Measurements from ENCODE around the gene EPHA4. TPM values are rescaled to one million over a fixed set of nuclear protein-coding genes. Genes with fewer than 3 reads are reported as not detected.

EPHA4 gene
- polyA plus RNA-seq, 1 donor, result 4.9 TPM

DNA sequence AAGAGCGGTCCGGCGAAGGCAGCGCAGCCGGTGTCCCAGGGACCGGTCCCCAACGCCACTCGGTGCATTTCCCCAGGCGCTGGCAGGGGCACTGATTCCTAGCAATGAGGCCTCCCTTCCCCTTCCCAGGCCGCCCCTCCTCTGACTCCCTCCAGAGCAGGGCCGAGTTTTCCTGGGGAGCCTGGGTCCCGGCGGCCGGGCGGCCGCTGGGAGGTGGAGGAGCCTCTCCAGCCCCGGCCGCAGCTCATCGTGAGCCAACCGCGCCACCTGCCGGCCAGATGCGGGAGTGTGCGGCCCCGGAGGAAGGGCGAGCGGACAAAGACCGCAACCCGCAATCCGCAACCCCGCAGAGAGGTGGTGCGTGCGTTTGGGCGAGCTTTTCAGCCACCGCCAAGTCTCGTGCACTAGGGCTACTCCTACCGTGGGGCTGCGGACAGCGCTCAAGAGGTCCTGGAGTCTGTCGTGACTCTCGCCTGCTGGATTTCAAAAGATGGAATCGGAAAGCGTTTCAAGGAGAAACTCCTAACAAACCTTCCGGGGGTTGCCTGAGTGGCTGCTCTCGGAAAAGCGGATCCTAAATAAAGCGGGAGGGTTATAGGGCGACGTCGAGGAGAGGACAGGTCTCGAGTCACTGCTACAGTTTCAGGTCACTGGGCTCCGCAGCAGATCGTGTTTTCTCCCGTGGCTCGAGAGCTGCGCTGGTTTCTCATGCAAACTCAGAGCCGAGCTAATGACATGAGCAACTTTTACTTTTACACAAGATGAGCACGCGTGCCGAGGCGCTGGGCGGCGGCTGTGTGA is 1.5 kb upstream of the EPHA4 start:
- no peaks in the 10 kb centered on the region for H3K36me3 ChIP-seq (ENCODE audit: control insufficient read depth, insufficient read depth, low read length)
- H3K27ac ChIP-seq (ENCODE audit: low read length), result peak overlapping the region; percentile 54
- peaks cover 8% of the 10 kb centered on the region for H3K4me1 ChIP-seq (ENCODE audit: control insufficient read depth, insufficient read depth, low read length)
- DNase-seq, result peak; percentile 74 to 82
- peaks cover 40% of the 10 kb centered on the region for H3K27me3 ChIP-seq (ENCODE audit: control insufficient read depth, insufficient read depth, low read length)
- H3K9me3 ChIP-seq (ENCODE audit: control insufficient read depth, low read depth, low read length), result peaks cover 4% of the 10 kb centered on the region
- no CpG with 5 or more reads among the region's 63 CpGs for WGBS (ENCODE audit: insufficient coverage, low lambda C conversion rate)
- peak overlapping the region; percentile 48 for H3K4me3 ChIP-seq (ENCODE audit: low read length)

DNA sequence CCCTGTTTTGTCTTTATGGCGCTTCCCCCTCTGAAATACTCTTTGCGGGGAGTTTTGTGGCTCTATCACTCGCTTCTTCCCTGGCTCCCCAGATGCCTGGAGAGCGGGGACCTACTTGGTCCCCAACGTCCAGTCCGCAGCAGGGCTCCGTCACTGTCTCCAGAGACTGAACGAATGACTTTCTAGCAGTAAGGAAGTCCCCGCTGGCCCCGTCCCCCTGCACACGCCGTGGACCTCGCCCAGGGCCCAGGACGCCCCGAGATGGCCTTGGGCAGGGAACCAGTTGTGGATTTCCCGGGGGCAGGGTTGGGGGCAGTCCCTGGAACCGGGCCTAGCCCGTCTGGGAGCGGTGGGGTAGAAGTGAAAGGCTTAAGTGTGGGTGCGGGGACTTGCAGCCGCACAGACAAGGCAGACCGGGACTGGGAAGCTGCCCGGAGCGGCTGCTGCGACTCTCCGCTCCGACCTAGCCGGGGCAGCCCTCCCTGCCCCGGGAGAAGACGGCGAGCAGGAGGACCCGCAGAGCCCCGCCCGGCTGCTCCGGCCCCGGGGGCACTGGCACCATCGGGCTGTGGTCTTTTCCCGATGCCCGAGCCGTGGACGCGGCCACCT is 821 bp upstream of the EPHA4 start:
- H3K27ac ChIP-seq (ENCODE audit: low read length), result peak overlapping the region; percentile 54
- no peaks in the 10 kb centered on the region for H3K36me3 ChIP-seq (ENCODE audit: control insufficient read depth, insufficient read depth, low read length)
- H3K4me3 ChIP-seq (ENCODE audit: low read length), result peak overlapping the region; percentile 48
- peaks cover 47% of the 10 kb centered on the region for H3K27me3 ChIP-seq (ENCODE audit: control insufficient read depth, insufficient read depth, low read length)
- WGBS (ENCODE audit: insufficient coverage, low lambda C conversion rate), result no CpG with 5 or more reads among the region's 42 CpGs
- peak; percentile 33 to 78 for DNase-seq
- H3K4me1 ChIP-seq (ENCODE audit: control insufficient read depth, insufficient read depth, low read length), result peaks cover 8% of the 10 kb centered on the region
- peaks cover 4% of the 10 kb centered on the region for H3K9me3 ChIP-seq (ENCODE audit: control insufficient read depth, low read depth, low read length)

DNA sequence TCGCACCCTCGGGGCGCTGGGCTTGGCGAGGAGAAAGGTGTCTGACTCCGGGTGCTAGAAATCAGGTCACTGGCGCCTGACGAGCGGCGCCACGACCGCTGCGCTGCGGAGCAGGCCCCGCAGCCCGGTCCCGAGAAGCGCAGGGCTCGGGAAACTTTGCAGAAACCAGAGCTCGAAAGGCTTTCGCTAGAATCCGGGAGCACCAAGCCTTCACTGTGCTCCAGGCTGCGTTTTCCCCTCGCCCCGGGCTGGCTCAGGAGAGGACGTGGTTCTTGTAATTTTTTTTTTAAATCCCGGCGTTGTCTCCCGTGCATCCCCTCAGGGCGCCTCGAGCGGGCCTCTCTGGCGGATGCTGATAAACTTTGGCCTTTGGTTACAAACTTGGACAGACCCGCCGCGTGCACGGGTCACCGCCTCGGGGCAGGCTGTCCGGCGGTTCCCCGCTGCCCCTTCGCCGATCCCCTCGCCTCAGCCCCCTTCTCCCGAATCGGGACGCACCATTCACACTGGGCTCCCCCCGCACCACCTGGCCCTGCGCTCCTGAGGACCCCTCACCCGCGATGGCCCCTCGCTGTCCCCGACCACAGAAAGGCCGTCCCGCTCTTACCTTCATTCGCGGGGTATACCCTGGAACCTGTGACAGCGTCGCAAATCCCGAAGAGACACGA is 419 bp downstream of the EPHA4 start:
- no peaks in the 10 kb centered on the region for H3K36me3 ChIP-seq (ENCODE audit: control insufficient read depth, insufficient read depth, low read length)
- H3K4me1 ChIP-seq (ENCODE audit: control insufficient read depth, insufficient read depth, low read length), result peaks cover 8% of the 10 kb centered on the region
- WGBS (ENCODE audit: insufficient coverage, low lambda C conversion rate), result no CpG with 5 or more reads among the region's 61 CpGs

DNA sequence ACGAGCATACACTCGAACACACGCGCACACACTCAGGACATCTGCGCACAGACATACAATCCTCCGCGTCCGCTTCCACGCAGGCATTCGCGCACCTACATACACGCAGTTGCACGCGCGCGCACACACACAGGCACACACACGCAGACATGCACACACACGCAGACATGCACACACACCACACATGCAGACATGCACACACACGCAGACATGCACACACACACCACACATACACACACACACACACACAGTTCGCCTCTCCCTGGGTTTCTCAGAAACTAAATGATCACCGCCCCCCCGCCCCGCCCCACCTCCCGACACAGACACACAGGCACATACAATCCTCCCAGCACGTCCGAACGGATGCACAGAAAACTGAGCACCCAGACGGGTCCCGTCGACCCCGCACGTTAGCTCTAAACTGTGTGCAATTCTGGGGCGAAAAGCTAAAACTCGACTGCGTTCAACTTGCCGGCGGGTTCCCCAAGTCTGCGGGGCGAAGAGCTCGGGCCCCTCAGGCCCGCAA is 1.0 kb downstream of the EPHA4 start:
- H3K4me3 ChIP-seq (ENCODE audit: low read length), result peak overlapping the region; percentile 61
- peaks cover 48% of the 10 kb centered on the region for H3K27me3 ChIP-seq (ENCODE audit: control insufficient read depth, insufficient read depth, low read length)
- WGBS (ENCODE audit: insufficient coverage, low lambda C conversion rate), result no CpG with 5 or more reads among the region's 41 CpGs
- peak in 1 of 2 donors; percentile 14 for DNase-seq
- peaks cover 4% of the 10 kb centered on the region for H3K9me3 ChIP-seq (ENCODE audit: control insufficient read depth, low read depth, low read length)
- no peaks in the 10 kb centered on the region for H3K36me3 ChIP-seq (ENCODE audit: control insufficient read depth, insufficient read depth, low read length)
- H3K27ac ChIP-seq (ENCODE audit: low read length), result no peak overlapping the region
- peaks cover 8% of the 10 kb centered on the region for H3K4me1 ChIP-seq (ENCODE audit: control insufficient read depth, insufficient read depth, low read length)

More for the DNA sequence above, 419 bp downstream of the EPHA4 start:
- H3K4me3 ChIP-seq (ENCODE audit: low read length), result peak overlapping the region; percentile 61
- peaks cover 4% of the 10 kb centered on the region for H3K9me3 ChIP-seq (ENCODE audit: control insufficient read depth, low read depth, low read length)
- H3K27me3 ChIP-seq (ENCODE audit: control insufficient read depth, insufficient read depth, low read length), result peaks cover 48% of the 10 kb centered on the region
- H3K27ac ChIP-seq (ENCODE audit: low read length), result no peak overlapping the region
- DNase-seq, result peak in 1 of 2 donors; percentile 10

DNA sequence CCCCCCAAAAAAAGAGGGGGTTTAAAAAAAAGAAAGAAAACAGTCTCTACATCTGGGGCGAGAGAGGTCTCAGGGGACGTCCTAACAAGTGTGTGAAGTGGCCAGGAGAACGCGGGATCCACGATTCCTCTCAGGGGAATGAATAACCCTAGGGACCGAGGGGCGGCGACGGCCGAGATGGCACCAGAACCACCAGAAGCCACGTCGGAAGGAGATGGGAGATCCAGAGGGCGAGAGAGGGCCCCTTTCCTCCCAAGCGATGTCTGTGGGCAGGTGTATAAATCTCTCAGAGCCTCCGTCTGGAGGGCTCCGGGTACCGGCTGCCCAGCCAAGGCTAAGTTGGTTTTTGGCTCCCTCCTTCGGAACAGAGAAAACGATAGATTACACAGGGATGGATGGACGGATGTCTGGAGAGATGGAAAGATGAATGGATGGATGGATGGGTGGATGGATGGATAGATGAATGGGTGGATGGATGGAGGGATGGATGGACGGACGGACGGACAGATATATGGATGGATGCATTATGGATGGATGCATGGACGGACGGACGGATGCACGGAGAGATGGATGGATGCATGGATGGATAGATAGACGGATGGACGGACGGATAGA is 1.7 kb downstream of the EPHA4 start:
- Histone ChIP-seq H3K27me3 (ENCODE audit: control insufficient read depth, insufficient read depth, low read length) (peaks cover 48% of the 10 kb centered on the region), H3K4me1 (ENCODE audit: control insufficient read depth, insufficient read depth, low read length) (peaks cover 8% of the 10 kb centered on the region), H3K9me3 (ENCODE audit: control insufficient read depth, low read depth, low read length) (peaks cover 4% of the 10 kb centered on the region), H3K27ac (ENCODE audit: low read length) (no peak overlapping the region), H3K4me3 (ENCODE audit: low read length) (peak overlapping the region; percentile 61), H3K36me3 (ENCODE audit: control insufficient read depth, insufficient read depth, low read length) (no peaks in the 10 kb centered on the region)
- peak; percentile 24 to 25 for DNase-seq
- WGBS (ENCODE audit: insufficient coverage, low lambda C conversion rate), result 0% methylated on average over 6 of the region's 30 CpGs

DNA sequence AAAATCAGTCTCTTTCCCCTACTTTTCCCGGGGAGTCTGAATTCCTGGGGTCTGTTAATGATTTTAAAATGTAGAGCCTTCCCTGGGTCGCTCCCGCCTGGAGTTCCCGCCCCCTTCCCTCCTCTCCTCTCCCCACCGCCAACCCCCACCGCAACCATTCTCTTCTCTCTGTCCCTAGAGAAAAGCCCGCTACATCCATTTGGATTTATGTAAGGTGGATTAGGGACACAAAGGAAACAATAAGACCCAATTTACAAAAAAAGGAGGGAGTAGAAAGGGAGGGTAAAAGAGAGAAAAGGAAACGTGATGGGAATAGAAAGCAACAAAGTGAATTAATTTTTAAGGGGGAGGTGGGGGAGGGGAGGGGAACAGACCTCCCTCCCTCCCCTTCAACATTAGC is 2.2 kb downstream of the EPHA4 start:
- Histone ChIP-seq H3K36me3 (ENCODE audit: control insufficient read depth, insufficient read depth, low read length) (no peaks in the 10 kb centered on the region), H3K27ac (ENCODE audit: low read length) (no peak overlapping the region), H3K9me3 (ENCODE audit: control insufficient read depth, low read depth, low read length) (peaks cover 4% of the 10 kb centered on the region), H3K4me3 (ENCODE audit: low read length) (no peak overlapping the region), H3K4me1 (ENCODE audit: control insufficient read depth, insufficient read depth, low read length) (peaks cover 8% of the 10 kb centered on the region), H3K27me3 (ENCODE audit: control insufficient read depth, insufficient read depth, low read length) (peaks cover 47% of the 10 kb centered on the region)
- WGBS (ENCODE audit: insufficient coverage, low lambda C conversion rate), result 7% methylated on average over 3 of the region's 8 CpGs
- DNase-seq, result no peak

DNA sequence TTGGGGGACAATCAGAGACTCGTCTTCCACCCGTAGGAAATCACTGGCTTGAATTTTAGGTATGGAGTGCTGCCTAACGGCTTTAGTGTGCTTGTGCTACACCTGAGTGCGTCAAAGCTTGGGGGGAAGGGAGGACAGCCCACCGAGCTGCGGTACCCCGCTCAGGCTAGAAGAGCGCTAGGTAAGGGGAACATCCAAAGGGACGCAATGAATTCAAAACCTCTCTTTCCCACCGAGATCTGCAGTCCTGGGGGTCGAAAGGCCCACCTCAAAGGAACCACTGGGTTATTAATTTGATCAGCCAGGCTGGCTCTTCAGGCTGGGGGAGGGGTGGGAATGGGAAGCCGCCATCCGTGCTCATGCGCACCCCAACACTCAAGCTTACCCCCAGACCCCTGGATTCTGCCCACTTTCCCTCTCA is 2.7 kb downstream of the EPHA4 start:
- Histone ChIP-seq H3K4me1 (ENCODE audit: control insufficient read depth, insufficient read depth, low read length) (peaks cover 8% of the 10 kb centered on the region), H3K27me3 (ENCODE audit: control insufficient read depth, insufficient read depth, low read length) (peaks cover 43% of the 10 kb centered on the region), H3K9me3 (ENCODE audit: control insufficient read depth, low read depth, low read length) (peaks cover 4% of the 10 kb centered on the region), H3K36me3 (ENCODE audit: control insufficient read depth, insufficient read depth, low read length) (no peaks in the 10 kb centered on the region), H3K27ac (ENCODE audit: low read length) (no peak overlapping the region), H3K4me3 (ENCODE audit: low read length) (no peak overlapping the region)
- no CpG with 5 or more reads among the region's 14 CpGs for WGBS (ENCODE audit: insufficient coverage, low lambda C conversion rate)
- DNase-seq, result no peak

DNA sequence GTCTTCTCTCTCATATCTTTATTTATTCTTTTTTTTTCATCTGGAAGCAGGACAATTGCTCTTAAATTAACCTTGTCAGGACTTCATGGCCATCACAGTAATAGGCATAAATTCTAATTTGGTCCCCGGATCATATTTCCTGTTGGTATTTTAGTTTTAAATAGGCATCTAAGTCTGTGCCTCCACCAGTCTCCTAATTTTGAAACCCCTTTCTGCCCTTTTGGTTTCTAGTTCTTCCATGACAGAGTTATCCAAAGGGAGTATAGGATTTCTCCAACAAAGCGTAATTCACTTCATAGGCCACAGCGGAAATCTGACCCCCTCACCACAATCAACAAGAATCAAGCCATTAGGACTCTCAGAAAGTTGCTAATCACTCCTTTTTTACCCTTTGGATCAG is 3.8 kb downstream of the EPHA4 start:
- H3K4me1 ChIP-seq (ENCODE audit: control insufficient read depth, insufficient read depth, low read length), result peaks cover 8% of the 10 kb centered on the region
- DNase-seq, result no peak
- no CpG with 5 or more reads among the region's 3 CpGs for WGBS (ENCODE audit: insufficient coverage, low lambda C conversion rate)
- H3K9me3 ChIP-seq (ENCODE audit: control insufficient read depth, low read depth, low read length), result peaks cover 4% of the 10 kb centered on the region
- H3K4me3 ChIP-seq (ENCODE audit: low read length), result no peak overlapping the region
- H3K36me3 ChIP-seq (ENCODE audit: control insufficient read depth, insufficient read depth, low read length), result no peaks in the 10 kb centered on the region
- peaks cover 37% of the 10 kb centered on the region for H3K27me3 ChIP-seq (ENCODE audit: control insufficient read depth, insufficient read depth, low read length)
- H3K27ac ChIP-seq (ENCODE audit: low read length), result no peak overlapping the region

DNA sequence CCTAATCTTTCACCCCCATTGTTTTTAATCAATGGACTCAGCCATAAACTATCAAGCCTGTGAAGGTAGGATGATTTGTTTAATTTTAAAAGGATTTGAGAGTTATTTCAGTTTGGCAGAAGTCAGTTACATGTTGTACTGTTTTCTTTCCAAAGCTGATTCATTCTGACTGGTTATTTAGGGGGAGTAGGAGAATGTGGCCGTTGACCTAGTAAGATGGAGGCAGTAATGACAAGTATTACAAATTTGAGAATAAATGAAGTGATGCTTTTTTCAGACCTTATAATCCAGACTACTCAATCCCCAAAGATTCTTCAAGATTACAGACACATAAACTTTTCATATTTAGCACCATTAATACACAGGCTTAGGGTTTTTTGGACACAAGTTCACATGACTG is 4.3 kb downstream of the EPHA4 start:
- H3K27ac ChIP-seq (ENCODE audit: low read length), result no peak overlapping the region
- no CpG with 5 or more reads among the region's 1 CpG for WGBS (ENCODE audit: insufficient coverage, low lambda C conversion rate)
- no peak for DNase-seq
- H3K9me3 ChIP-seq (ENCODE audit: control insufficient read depth, low read depth, low read length), result peaks cover 4% of the 10 kb centered on the region
- peaks cover 8% of the 10 kb centered on the region for H3K4me1 ChIP-seq (ENCODE audit: control insufficient read depth, insufficient read depth, low read length)
- no peaks in the 10 kb centered on the region for H3K36me3 ChIP-seq (ENCODE audit: control insufficient read depth, insufficient read depth, low read length)
- peaks cover 37% of the 10 kb centered on the region for H3K27me3 ChIP-seq (ENCODE audit: control insufficient read depth, insufficient read depth, low read length)
- no peak overlapping the region for H3K4me3 ChIP-seq (ENCODE audit: low read length)

DNA sequence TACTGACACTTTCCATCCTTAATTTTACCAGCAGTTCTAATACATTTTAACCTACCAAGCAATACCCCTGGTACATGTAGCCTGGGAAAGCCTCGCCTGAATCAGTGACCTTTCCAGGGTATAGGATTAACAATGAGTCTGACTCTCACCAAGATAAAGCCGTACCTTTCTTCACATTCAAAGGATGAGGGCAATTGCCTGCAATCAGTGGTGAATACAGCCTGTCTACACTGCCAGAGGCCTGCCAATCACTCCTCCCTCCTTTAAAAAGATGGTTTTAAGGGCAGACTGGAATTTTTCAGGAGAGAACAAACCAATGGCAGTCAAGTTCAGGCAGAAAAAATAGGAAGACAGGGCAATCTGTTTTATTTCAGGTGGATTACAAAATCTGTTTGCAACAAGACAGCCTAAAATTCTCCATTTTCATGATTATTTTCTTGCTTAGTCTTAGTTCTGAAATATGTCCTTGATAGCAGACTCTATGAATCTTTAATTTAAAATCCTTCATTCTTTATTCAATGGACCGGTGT is 4.8 kb downstream of the EPHA4 start:
- no peak for DNase-seq
- peaks cover 37% of the 10 kb centered on the region for H3K27me3 ChIP-seq (ENCODE audit: control insufficient read depth, insufficient read depth, low read length)
- peaks cover 8% of the 10 kb centered on the region for H3K4me1 ChIP-seq (ENCODE audit: control insufficient read depth, insufficient read depth, low read length)
- H3K4me3 ChIP-seq (ENCODE audit: low read length), result no peak overlapping the region
- WGBS (ENCODE audit: insufficient coverage, low lambda C conversion rate), result no CpG with 5 or more reads among the region's 3 CpGs
- no peak overlapping the region for H3K27ac ChIP-seq (ENCODE audit: low read length)
- no peaks in the 10 kb centered on the region for H3K36me3 ChIP-seq (ENCODE audit: control insufficient read depth, insufficient read depth, low read length)
- H3K9me3 ChIP-seq (ENCODE audit: control insufficient read depth, low read depth, low read length), result peaks cover 4% of the 10 kb centered on the region
